Immature natural killer cell (primary cell): ENCODE results near the gene CARMIL1. TPM values are rescaled to one million over a fixed set of nuclear protein-coding genes. Genes with fewer than 3 reads are reported as not detected.

ENCODE experiments used
- DNase-seq, 3 donors: peaks; one replicate each; pipeline ENCODE4 v3.0.0; 2022; ENCODE audit warnings: mixed read lengths in 1 of 3
- H3K27ac Mint-ChIP-seq, 6 donors: one replicate each; pipeline ENCODE4 v1.8.0; 2020; ENCODE audit warnings: mixed read lengths in 6 of 6, mild to moderate bottlenecking in 5 of 6, inconsistent platforms in 4 of 6, moderate library complexity in 3 of 6
- H3K27me3 Mint-ChIP-seq, 3 donors: one replicate each; pipeline ENCODE4 v1.8.0; 2020 to 2021; ENCODE audit warnings: low read depth in 3 of 3, mild to moderate bottlenecking in 3 of 3, mixed read lengths in 3 of 3, moderate library complexity in 3 of 3, inconsistent platforms in 1 of 3
- H3K36me3 Mint-ChIP-seq, 3 donors: one replicate each; pipeline ENCODE4 v1.8.0; 2020; ENCODE audit warnings: mixed read lengths in 3 of 3, inconsistent platforms in 2 of 3, mild to moderate bottlenecking in 2 of 3
- H3K4me1 Mint-ChIP-seq, 2 donors: one replicate each; pipeline ENCODE4 v1.8.0; 2020; ENCODE audit warnings: inconsistent platforms in 2 of 2, mild to moderate bottlenecking in 2 of 2, mixed read lengths in 2 of 2, moderate library complexity in 1 of 2
- H3K4me3 Mint-ChIP-seq, 5 donors: one replicate each; pipeline ENCODE4 v1.8.0; 2020; ENCODE audit warnings: mild to moderate bottlenecking in 5 of 5, mixed read lengths in 5 of 5, inconsistent platforms in 3 of 5, moderate library complexity in 3 of 5
- H3K9me3 Mint-ChIP-seq, 6 donors: one replicate each; pipeline ENCODE4 v1.8.0; 2020; ENCODE audit warnings: mild to moderate bottlenecking in 6 of 6, mixed read lengths in 6 of 6, inconsistent platforms in 4 of 6, moderate library complexity in 3 of 6
- polyA plus RNA-seq, 3 donors: library from polyadenylated mRNA; unstranded; fragments of 300-500 nt; fragmentation: Illumina TruSeq; gene quantifications; one replicate each; pipeline ENCODE4 v1.2.3, GENCODE V29; 2021

CARMIL1 gene
- polyA plus RNA-seq, 3 donors from 2014 or later: 0.12 TPM; not detected in 2

- H3K27ac Mint-ChIP-seq: peak overlapping the region in 3 of 6 donors; percentile 25 to 46 (median 43)
Observed at GRCh38 chr6:25413207-25413905, 134.2 kb downstream of the CARMIL1 start.

DNA sequence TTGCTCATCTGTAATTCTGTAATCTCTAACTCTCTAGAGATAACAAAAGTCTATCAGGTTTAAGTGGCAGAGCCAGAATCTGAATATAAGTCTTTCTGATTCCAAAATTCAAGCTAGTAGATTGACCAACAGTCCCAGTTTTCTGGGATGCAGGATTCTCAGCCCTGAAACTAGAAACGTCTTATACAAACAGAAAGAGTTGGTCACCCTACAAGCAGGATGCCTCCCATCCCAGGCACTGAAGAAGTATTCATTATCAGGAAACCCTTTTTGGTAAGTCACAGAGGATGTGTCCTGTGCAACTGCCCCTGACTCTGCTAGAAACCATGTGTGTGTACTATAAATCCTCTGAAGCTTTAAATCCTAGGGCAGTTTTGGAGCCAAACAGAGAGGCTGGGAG lies 135.0 kb downstream of the CARMIL1 start:
- Mint-ChIP-seq H3K4me3 (no peak overlapping the region), H3K27me3 (peaks cover 0 to 4% (median 2%) of the 10 kb centered on the region in 3 donors), H3K9me3 (no peaks in the 10 kb centered on the region), H3K27ac (peak overlapping the region in 1 of 6 donors; percentile 29), H3K36me3 (no peaks in the 10 kb centered on the region), H3K4me1 (peaks cover 7 to 8% of the 10 kb centered on the region in 2 donors)
- no peak for DNase-seq

More at GRCh38 chr6:25413207-25413905, 134.2 kb downstream of the CARMIL1 start:
- peak overlapping the region in 1 of 5 donors; percentile 27 for H3K4me3 Mint-ChIP-seq
- no peaks in the 10 kb centered on the region for H3K9me3 Mint-ChIP-seq
- H3K4me1 Mint-ChIP-seq: peaks cover 7 to 8% of the 10 kb centered on the region in 2 donors
- H3K36me3 Mint-ChIP-seq: no peaks in the 10 kb centered on the region
- no peak for DNase-seq
- H3K27me3 Mint-ChIP-seq: peaks cover 0 to 4% (median 2%) of the 10 kb centered on the region in 3 donors

GRCh38 chr6:25414755-25415154 lies 135.6 kb downstream of the CARMIL1 start:
- no peak overlapping the region for H3K4me3 Mint-ChIP-seq
- H3K36me3 Mint-ChIP-seq: no peaks in the 10 kb centered on the region
- no peak for DNase-seq
- peaks cover 0 to 4% (median 2%) of the 10 kb centered on the region in 3 donors for H3K27me3 Mint-ChIP-seq
- no peaks in the 10 kb centered on the region for H3K9me3 Mint-ChIP-seq
- peaks cover 7 to 8% of the 10 kb centered on the region in 2 donors for H3K4me1 Mint-ChIP-seq
- H3K27ac Mint-ChIP-seq: no peak overlapping the region

DNA sequence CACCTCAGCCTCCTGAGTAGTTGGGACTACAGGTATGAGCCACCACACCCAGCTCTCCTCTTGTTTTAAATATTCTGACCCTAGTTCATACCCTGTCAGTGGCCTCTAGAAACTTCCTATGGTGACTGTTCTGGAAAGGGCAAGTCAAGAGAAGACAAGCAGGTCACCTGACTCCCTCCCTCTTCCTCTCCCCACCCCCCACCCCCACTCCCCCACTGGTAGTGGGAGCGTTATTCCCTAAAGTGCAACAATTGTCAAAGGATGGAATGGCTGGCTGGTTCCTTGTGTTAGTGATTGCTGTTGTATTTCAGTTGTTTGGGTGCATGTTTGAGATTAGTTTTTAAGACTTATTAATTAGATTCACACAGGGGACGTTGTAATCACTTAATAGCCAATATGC lies 136.1 kb downstream of the CARMIL1 start:
- Mint-ChIP-seq H3K27me3 (peaks cover 0 to 4% (median 2%) of the 10 kb centered on the region in 3 donors), H3K4me3 (no peak overlapping the region), H3K4me1 (peaks cover 5 to 8% of the 10 kb centered on the region in 2 donors), H3K27ac (peak overlapping the region in 2 of 6 donors; percentile 6 to 7), H3K36me3 (no peaks in the 10 kb centered on the region), H3K9me3 (no peaks in the 10 kb centered on the region)
- no peak for DNase-seq

GRCh38 chr6:25415701-25416100 lies 136.5 kb downstream of the CARMIL1 start:
- Mint-ChIP-seq H3K36me3 (no peaks in the 10 kb centered on the region), H3K4me1 (peaks cover 4 to 8% of the 10 kb centered on the region in 2 donors), H3K27me3 (peaks cover 0 to 4% (median 2%) of the 10 kb centered on the region in 3 donors), H3K9me3 (no peaks in the 10 kb centered on the region), H3K27ac (peak overlapping the region in 1 of 6 donors; percentile 6), H3K4me3 (no peak overlapping the region)
- no peak for DNase-seq

DNA sequence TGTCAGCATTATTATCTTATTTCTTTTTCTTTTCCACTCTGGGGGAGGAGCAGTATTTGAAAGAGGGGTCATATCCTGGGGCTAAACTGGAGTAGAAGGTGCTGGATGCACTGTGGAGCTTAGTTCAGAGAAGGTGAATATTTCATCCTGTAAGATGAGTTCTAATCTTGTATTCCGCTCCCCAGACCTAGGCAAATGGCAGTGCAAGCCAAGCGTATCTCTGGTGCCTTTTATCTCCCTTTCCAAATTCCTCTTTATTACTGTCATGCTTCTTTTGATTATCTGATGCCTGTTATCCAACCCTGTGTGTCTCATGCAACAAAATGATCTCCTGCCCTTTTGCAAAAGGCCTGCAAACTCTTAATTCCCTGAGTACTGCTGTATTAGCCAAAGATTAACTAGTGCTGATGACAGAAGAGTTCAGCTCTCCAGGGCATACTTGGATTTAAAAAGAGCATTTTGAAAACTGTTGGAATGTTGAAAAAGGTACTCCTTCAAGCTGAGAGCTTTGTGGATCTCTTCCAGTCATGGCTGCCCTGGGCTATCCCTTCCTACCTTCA lies 138.0 kb downstream of the CARMIL1 start:
- H3K27me3 Mint-ChIP-seq: peaks cover 0 to 4% (median 2%) of the 10 kb centered on the region in 3 donors
- H3K9me3 Mint-ChIP-seq: no peaks in the 10 kb centered on the region
- no peak overlapping the region for H3K27ac Mint-ChIP-seq
- no peak for DNase-seq
- peaks cover 4 to 8% of the 10 kb centered on the region in 2 donors for H3K4me1 Mint-ChIP-seq
- no peak overlapping the region for H3K4me3 Mint-ChIP-seq
- H3K36me3 Mint-ChIP-seq: no peaks in the 10 kb centered on the region

GRCh38 chr6:25418454-25419052 lies 139.4 kb downstream of the CARMIL1 start:
- no peak overlapping the region for H3K4me3 Mint-ChIP-seq
- no peak overlapping the region for H3K27ac Mint-ChIP-seq
- no peaks in the 10 kb centered on the region for H3K9me3 Mint-ChIP-seq
- peaks cover 0 to under 1% of the 10 kb centered on the region in 2 donors for H3K4me1 Mint-ChIP-seq
- DNase-seq: no peak
- H3K27me3 Mint-ChIP-seq: peaks cover 0 to 4% (median 2%) of the 10 kb centered on the region in 3 donors
- H3K36me3 Mint-ChIP-seq: no peaks in the 10 kb centered on the region

DNA sequence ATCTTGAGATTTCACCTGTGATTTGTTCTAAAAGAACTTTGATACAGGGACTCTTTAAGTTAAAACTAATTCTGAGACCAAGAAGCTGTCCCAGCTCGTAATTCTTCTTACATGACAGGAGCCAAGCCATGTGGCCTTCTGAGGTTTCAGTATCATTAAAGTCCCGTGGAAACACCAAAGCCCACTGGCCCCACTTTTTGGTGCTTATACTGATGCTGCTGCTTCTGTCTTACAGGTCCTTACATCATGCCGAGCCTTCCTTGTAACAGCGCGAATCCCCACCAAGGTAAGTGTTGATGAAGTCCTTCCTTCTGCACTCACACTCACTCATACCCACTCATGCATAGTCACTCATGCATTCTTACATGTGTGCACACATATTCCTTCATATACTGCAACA lies 140.7 kb downstream of the CARMIL1 start:
- H3K36me3 Mint-ChIP-seq: no peaks in the 10 kb centered on the region
- no peak overlapping the region for H3K27ac Mint-ChIP-seq
- no peak for DNase-seq
- no peaks in the 10 kb centered on the region for H3K9me3 Mint-ChIP-seq
- H3K27me3 Mint-ChIP-seq: peaks cover 0 to 4% (median 2%) of the 10 kb centered on the region in 3 donors
- no peak overlapping the region for H3K4me3 Mint-ChIP-seq
- H3K4me1 Mint-ChIP-seq: no peaks in the 10 kb centered on the region

DNA sequence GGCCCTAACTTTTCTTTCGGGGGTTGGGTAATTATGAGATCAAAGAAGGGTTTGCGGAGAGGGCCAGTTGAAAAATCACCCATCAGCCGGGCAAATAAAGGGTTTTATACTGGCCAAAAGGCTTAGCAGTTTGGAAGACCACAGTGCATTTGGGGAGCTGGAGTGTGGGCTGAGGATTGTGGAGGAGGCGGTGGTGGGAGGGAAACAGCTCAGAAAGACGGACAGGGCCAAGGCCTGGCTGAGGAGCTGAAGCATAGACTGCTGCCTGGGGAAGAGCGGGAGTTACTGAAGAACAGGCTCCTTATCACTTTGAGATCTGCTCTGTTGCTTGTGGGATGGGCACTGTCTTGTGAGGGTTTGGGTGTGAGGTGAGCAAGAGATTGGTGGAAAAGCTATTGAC lies 144.2 kb downstream of the CARMIL1 start:
- H3K9me3 Mint-ChIP-seq: no peaks in the 10 kb centered on the region
- H3K36me3 Mint-ChIP-seq: no peaks in the 10 kb centered on the region
- H3K27me3 Mint-ChIP-seq: peaks cover 0 to 3% (median 0%) of the 10 kb centered on the region in 3 donors
- H3K27ac Mint-ChIP-seq: no peak overlapping the region
- H3K4me1 Mint-ChIP-seq: no peaks in the 10 kb centered on the region
- no peak for DNase-seq
- H3K4me3 Mint-ChIP-seq: no peak overlapping the region

GRCh38 chr6:25424303-25424702 lies 145.1 kb downstream of the CARMIL1 start:
- Mint-ChIP-seq H3K27me3 (peaks cover 0 to 3% (median 0%) of the 10 kb centered on the region in 3 donors), H3K9me3 (no peaks in the 10 kb centered on the region), H3K36me3 (no peaks in the 10 kb centered on the region), H3K4me1 (no peaks in the 10 kb centered on the region), H3K27ac (no peak overlapping the region), H3K4me3 (no peak overlapping the region)
- DNase-seq: no peak

- no peak for DNase-seq
- H3K36me3 Mint-ChIP-seq: no peaks in the 10 kb centered on the region
- H3K27me3 Mint-ChIP-seq: peaks cover 0 to 3% (median 0%) of the 10 kb centered on the region in 3 donors
- no peaks in the 10 kb centered on the region for H3K9me3 Mint-ChIP-seq
- H3K4me3 Mint-ChIP-seq: no peak overlapping the region
- H3K4me1 Mint-ChIP-seq: no peaks in the 10 kb centered on the region
- H3K27ac Mint-ChIP-seq: no peak overlapping the region
Observed at GRCh38 chr6:25427549-25427948, 148.4 kb downstream of the CARMIL1 start.

GRCh38 chr6:25428758-25429317 lies 149.7 kb downstream of the CARMIL1 start:
- no peaks in the 10 kb centered on the region for H3K36me3 Mint-ChIP-seq
- peaks cover 0 to 3% (median 0%) of the 10 kb centered on the region in 3 donors for H3K27me3 Mint-ChIP-seq
- H3K4me1 Mint-ChIP-seq: no peaks in the 10 kb centered on the region
- no peak overlapping the region for H3K27ac Mint-ChIP-seq
- no peak for DNase-seq
- no peak overlapping the region for H3K4me3 Mint-ChIP-seq
- H3K9me3 Mint-ChIP-seq: no peaks in the 10 kb centered on the region

DNA sequence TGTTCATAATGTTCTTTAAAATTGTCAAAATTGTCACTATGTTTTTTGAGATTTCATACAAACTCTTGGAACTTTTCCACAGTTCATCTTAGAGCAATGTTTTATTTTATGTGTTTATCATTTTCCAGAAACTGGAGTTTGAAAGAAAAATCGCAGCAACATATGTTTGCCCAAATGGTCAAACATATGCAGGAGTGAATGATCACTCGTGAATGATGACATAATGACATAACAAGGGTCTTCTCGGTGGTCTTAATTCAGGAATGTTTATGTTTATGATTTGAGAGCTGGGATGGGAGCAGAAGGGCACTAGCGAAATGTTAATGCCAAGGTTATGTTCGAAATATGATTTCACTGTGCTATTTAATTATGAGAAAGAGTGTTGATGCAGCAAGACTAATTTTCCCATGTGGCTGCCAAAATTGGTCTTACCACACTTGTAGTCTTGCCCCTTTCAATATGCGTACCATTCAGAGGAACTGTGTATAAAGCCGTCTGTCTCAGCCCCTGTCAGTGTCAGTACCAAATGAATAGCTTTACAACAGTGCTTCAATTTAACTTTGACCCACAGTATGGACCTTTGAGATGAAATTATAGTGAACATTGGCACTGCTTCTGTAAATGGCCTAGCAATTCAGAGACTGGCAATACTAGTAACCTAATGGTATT lies 152.3 kb downstream of the CARMIL1 start:
- no peaks in the 10 kb centered on the region for H3K36me3 Mint-ChIP-seq
- H3K4me1 Mint-ChIP-seq: no peaks in the 10 kb centered on the region
- H3K9me3 Mint-ChIP-seq: no peaks in the 10 kb centered on the region
- no peak overlapping the region for H3K27ac Mint-ChIP-seq
- H3K27me3 Mint-ChIP-seq: peaks cover 0 to 3% (median 0%) of the 10 kb centered on the region in 3 donors
- no peak overlapping the region for H3K4me3 Mint-ChIP-seq
- DNase-seq: no peak

- no peak overlapping the region for H3K4me3 Mint-ChIP-seq
- no peak overlapping the region for H3K27ac Mint-ChIP-seq
- peaks cover 0 to 3% (median 0%) of the 10 kb centered on the region in 3 donors for H3K27me3 Mint-ChIP-seq
- H3K36me3 Mint-ChIP-seq: no peaks in the 10 kb centered on the region
- H3K4me1 Mint-ChIP-seq: no peaks in the 10 kb centered on the region
- no peaks in the 10 kb centered on the region for H3K9me3 Mint-ChIP-seq
- DNase-seq: no peak
Observed at GRCh38 chr6:25431975-25432307, 152.8 kb downstream of the CARMIL1 start.
